Vagina (tissue), 2 donors: ENCODE data around the gene GALNT16.

Experiments
- CTCF ChIP-seq, 3 experiments: fragments of 450-650 bp in 2 of 3; fragments of 200-600 bp in 1 of 3; sonication (generic) in 1 of 3; IDR thresholded peaks; one replicate each; pipeline ENCODE4 v1.5.1; 2017 to 2019; ENCODE audit warnings: antibody characterized with exemption in 3 of 3, mild to moderate bottlenecking in 2 of 3, moderate library complexity in 2 of 3
- POLR2AphosphoS5 ChIP-seq, 2 donors: sonication (generic); formaldehyde crosslinking; IDR thresholded peaks; one replicate each; pipeline ENCODE4 v1.9.0; 2017; ENCODE audit warnings: antibody characterized with exemption in 2 of 2, mild to moderate bottlenecking in 2 of 2, low read depth in 1 of 2; ENCODE audit not compliant: insufficient read depth in 1 of 2

GRCh38 chr14:69324341-69324931, 64.5 kb downstream of the GALNT16 start:
- TF ChIP-seq CTCF (IDR thresholded peaks at IDR 0.05): no peak
- no peak for TF ChIP-seq POLR2AphosphoS5 (IDR thresholded peaks at IDR 0.05; ENCODE audit: insufficient read depth in 1 of 2, low read depth in 1 of 2)
